WI38 (cell line): ENCODE data around the gene SH3BGR.
"Not testable (repeated sequence)": the region's sequence is repeated elsewhere in the genome, so short reads cannot be mapped to it uniquely, and the experiment has no call there.

Source experiments
- H3K4me3 ChIP-seq: 2 replicates; pipeline ENCODE4 v1.5.1; 2011; ENCODE audit warnings: low read depth, mild to moderate bottlenecking, control low read depth, low read length
- TF ChIP-seq, protein P1 (sequence below): IDR thresholded peaks from 2 replicates; pipeline ENCODE4 v1.5.1; 2012; ENCODE audit warnings: low read depth, mild to moderate bottlenecking, control low read depth, low read length

SH3BGR gene

DNA sequence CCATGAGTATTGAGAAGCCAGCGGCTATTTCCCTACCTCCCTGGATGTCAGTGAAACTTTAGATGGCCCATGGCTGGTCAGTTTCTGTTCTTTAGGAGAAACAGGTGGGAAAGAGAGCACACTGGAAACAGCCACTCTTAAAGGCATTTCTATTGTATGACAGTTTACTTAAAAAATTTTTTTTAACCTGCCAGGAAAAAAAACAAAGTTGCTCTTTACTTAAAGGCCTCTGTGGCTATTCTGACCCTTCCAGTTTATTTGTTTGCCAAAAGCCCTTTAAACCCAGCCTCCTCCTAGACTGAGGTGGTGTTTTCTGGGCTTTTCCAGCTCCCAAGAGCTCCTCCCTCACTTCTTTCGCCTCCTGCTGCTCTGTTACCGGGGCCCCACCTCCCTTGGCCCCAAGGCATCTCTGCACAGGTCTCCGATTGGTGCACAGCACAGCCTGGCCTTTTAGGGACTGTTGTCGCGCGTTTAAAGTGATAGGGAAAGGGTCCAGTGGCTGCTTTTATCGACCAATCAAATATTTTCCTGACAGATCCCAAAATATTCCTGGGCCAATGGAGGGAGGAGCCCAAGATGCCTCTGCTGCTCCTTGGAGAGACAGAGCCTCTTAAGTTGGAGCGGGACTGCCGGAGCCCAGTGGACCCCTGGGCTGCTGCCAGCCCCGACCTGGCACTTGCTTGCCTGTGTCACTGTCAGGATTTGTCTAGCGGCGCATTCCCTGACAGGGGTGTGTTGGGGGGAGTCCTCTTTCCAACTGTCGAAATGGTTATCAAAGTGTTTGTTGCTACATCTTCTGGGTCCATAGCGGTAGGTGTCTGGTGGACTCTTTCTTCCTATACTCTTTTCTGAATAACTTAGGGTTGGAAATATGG, at the start of gene SH3BGR:
Gene SH3BGR, plus strand, starts transcription at position 639 of the 875 bp plus-strand sequence. Its CDS starts 127 bp downstream, at position 766.
- H3K4me3 ChIP-seq = no peak within 1 kb of the TSS
- TF ChIP-seq, protein P1, sequence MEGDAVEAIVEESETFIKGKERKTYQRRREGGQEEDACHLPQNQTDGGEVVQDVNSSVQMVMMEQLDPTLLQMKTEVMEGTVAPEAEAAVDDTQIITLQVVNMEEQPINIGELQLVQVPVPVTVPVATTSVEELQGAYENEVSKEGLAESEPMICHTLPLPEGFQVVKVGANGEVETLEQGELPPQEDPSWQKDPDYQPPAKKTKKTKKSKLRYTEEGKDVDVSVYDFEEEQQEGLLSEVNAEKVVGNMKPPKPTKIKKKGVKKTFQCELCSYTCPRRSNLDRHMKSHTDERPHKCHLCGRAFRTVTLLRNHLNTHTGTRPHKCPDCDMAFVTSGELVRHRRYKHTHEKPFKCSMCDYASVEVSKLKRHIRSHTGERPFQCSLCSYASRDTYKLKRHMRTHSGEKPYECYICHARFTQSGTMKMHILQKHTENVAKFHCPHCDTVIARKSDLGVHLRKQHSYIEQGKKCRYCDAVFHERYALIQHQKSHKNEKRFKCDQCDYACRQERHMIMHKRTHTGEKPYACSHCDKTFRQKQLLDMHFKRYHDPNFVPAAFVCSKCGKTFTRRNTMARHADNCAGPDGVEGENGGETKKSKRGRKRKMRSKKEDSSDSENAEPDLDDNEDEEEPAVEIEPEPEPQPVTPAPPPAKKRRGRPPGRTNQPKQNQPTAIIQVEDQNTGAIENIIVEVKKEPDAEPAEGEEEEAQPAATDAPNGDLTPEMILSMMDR = no peak

DNA sequence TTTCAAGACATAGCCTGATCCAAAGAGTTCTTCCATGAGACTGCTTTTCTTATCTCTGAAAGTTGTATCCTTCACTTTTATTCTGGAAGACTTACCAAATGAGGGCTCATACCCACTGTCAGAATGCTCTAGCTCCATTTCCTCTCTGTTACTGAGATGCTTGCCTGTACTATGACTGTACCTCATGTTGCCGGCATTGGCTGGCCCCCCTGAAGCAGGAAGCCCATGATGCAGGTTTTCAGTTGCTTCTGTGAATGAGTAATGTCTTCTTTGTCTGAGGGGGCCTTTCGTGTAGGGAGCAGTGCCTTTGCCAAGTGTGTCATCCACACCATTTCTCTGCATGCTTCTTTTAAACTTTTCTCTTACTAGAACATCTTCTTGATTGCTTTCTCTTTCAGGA, 45.7 kb upstream of the SH3BGR start:
- TF ChIP-seq, protein P1 = no peak
- H3K4me3 ChIP-seq = no peak overlapping the region

DNA sequence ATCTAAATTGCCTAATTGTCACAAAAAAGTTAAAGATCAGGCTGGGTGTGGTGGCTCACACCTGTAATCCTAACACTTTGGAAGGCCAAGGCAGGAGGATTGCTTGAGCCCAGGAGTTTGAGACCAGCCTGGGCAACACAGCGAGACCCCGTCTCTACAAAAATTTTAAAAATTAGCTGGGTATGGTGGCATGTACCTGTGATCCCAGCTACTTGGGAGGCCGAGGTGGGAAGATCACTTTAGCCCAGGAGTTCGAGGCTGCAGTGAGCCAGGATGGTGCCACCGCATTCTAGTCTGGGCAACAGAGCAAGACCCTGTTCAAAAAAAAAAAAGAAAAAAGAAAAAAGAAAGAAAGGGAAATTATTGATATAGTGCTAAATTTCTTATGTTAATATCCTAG, 32.6 kb upstream of the SH3BGR start:
- H3K4me3 ChIP-seq = not testable (repeated sequence)

DNA sequence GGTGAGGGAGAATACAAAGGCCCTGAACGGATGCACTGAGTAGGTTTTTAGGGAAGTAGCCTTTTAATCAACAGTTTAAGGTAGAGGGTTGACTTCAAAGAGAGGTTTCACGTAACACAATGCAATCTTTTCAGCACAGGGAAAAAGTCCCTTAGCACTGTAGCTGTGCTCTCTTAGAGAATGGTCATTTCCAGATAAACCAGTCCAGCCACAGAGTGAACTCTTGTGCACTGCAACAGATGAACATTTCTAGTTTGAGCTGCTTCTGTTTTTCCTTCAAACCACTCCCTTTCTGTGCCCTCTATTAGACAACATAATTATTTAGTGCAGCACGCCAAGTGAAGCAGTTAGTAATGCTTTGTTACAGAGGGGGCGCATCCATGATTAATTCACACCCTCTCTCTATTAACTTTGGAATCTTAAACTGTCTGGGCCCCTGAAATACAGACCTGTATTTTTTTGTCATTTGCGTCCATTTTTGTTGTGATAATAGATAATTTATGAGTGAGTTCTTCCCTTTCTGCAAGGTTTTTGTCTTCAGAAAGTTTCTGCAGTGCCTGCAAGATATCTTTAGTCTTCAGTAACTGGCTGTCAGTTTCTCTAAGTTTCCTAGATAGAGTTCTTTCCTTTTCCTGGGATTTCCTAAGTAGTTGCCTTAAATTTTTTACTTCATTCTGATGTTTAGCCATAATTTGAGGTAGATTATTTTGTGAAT, 29.1 kb upstream of the SH3BGR start:
- TF ChIP-seq, protein P1 = no peak
- H3K4me3 ChIP-seq = no peak overlapping the region

DNA sequence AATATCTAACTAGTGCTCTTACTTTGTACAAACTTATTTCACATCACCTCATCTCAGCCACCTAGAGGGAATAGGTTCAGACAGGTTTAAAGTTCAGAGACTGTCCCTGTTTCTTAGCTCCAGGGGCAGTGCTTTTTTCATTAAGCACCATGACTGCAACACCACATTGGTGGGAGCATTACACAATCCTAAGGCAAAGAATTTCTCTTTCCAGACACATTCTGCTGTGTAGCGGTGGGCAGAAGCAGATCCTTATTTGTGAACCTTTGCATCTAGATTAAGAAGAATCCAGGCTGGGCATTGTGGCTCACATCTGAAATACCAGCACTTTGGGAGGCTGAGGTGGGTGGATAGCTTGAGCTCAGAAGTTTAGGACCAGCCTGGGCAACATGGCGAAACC, 22.3 kb upstream of the SH3BGR start:
- TF ChIP-seq, protein P1 = no peak
- no peak overlapping the region for H3K4me3 ChIP-seq

DNA sequence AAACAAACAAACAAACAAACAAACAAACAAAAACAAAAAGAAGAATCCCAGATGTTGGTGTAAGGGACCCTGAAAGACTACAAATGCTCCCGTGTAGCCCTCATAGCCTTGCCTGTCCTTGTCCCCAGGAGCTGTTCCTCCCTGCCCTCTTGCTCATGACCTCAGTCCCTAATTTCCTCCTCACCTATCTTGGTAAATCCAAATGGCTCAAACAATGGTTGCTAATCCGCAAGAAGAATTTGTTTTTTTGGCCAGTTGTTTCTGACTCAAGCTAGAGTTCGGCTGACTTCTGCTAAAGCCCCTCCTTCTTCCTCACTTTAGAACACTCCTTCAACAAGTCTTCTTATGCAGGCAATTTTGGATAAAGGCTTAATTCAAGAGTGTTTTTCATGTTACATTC, 21.8 kb upstream of the SH3BGR start:
- H3K4me3 ChIP-seq = no peak overlapping the region
- TF ChIP-seq, protein P1 = no peak

DNA sequence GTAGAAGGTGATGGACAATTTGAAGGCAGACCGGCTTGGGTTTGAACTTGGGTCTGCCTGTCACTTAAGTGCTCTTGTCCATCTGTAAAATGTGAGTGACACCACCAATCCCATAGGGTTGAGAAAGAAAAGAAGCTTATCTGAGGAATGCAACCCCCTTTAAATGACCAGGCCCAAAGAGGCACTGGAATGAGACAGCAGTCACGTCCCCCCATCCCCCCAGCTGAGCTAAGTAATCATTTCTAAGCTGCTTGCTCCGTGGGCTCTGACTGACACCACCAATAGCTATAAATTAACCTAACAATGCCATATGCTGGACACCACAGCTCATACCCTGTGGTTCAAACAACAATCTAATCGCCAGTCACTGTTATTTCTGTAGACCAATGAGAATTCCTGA, 21.3 kb upstream of the SH3BGR start:
- H3K4me3 ChIP-seq = no peak overlapping the region
- TF ChIP-seq, protein P1 = no peak
